ENCODE measurements around the gene TDRKH.
A peak's percentile ranks its signal among the peaks of the same experiment; 100 is the strongest.
"Not testable (repeated sequence)": the region's sequence is repeated elsewhere in the genome, so short reads cannot be mapped to it uniquely, and the experiment has no call there.

TDRKH gene

DNA sequence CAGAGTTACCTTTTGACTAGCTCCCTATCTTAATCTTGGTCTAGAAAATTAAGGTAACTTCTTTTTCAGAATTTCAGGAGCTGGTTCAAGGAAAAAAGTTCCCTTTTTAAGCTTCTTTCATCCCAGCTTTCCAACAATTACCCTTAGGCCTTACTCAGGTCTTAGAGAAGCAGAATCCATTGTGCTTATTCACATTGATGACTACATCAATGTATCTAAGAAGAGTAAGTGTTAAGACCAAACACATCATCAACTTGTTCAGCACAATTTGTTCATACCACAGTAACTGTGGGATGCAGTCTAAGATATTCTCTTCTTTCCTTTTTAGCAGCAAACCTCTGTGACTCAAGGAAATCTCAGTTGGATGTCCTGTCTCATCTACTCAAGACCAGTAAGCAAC, 31.1 kb downstream of the TDRKH start:
- DNase-seq (ENCODE audit: low read depth): peak; percentile 7
- TF ChIP-seq, protein P1, sequence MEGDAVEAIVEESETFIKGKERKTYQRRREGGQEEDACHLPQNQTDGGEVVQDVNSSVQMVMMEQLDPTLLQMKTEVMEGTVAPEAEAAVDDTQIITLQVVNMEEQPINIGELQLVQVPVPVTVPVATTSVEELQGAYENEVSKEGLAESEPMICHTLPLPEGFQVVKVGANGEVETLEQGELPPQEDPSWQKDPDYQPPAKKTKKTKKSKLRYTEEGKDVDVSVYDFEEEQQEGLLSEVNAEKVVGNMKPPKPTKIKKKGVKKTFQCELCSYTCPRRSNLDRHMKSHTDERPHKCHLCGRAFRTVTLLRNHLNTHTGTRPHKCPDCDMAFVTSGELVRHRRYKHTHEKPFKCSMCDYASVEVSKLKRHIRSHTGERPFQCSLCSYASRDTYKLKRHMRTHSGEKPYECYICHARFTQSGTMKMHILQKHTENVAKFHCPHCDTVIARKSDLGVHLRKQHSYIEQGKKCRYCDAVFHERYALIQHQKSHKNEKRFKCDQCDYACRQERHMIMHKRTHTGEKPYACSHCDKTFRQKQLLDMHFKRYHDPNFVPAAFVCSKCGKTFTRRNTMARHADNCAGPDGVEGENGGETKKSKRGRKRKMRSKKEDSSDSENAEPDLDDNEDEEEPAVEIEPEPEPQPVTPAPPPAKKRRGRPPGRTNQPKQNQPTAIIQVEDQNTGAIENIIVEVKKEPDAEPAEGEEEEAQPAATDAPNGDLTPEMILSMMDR (conservative IDR thresholded peaks at IDR 0.05; ENCODE audit: control insufficient read depth, insufficient read depth, low read depth, low read length): no peak
- H3K4me3 ChIP-seq (ENCODE audit: control insufficient read depth, low read depth, low read length): no peak overlapping the region

DNA sequence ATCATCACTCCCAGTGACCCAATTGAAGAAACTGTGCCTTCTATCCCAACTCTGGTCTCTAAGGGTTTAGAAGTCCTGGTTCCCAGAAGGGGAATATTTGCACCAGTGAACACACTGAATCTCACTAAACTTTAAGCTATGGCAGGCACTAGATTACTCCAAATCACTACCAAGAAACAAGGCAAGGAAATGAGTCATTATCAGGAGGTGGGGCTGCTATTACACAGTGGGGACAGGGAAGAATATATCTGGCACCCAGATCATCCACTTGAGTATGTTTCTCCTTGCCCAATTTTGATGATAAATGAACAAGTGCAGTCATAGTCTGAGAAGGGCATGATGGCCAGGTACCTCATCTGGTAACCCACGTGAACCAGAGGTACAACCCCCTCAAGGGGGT, 34.0 kb downstream of the TDRKH start:
- H3K4me3 ChIP-seq (ENCODE audit: control insufficient read depth, low read depth, low read length): no peak overlapping the region
- TF ChIP-seq, protein P1 (conservative IDR thresholded peaks at IDR 0.05; ENCODE audit: control insufficient read depth, insufficient read depth, low read depth, low read length): no peak
- DNase-seq (ENCODE audit: low read depth): peak; percentile 46

DNA sequence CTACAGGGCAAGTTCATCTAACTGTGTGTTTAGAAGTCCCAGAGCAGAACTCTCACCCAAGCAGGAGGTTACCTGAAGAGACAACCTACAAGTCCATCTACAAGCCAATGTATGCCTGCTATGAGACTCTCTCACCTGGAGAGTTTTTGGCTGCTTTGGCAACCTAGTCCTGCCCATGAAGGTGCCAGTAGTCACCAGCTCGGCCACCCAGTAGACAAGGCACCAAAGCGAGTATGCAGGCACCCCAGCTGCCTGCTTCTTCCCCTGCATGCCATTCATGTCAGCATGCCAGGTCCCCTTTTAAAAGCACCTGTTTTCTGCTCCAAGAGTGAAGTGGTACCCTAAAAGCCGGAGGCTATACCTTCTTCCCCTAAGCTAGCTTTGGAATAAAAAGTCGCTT, 48.8 kb downstream of the TDRKH start:
- TF ChIP-seq, protein P1 (conservative IDR thresholded peaks at IDR 0.05; ENCODE audit: control insufficient read depth, insufficient read depth, low read depth, low read length): no peak
- no peak overlapping the region for H3K4me3 ChIP-seq (ENCODE audit: control insufficient read depth, low read depth, low read length)
- no peak for DNase-seq (ENCODE audit: low read depth)

DNA sequence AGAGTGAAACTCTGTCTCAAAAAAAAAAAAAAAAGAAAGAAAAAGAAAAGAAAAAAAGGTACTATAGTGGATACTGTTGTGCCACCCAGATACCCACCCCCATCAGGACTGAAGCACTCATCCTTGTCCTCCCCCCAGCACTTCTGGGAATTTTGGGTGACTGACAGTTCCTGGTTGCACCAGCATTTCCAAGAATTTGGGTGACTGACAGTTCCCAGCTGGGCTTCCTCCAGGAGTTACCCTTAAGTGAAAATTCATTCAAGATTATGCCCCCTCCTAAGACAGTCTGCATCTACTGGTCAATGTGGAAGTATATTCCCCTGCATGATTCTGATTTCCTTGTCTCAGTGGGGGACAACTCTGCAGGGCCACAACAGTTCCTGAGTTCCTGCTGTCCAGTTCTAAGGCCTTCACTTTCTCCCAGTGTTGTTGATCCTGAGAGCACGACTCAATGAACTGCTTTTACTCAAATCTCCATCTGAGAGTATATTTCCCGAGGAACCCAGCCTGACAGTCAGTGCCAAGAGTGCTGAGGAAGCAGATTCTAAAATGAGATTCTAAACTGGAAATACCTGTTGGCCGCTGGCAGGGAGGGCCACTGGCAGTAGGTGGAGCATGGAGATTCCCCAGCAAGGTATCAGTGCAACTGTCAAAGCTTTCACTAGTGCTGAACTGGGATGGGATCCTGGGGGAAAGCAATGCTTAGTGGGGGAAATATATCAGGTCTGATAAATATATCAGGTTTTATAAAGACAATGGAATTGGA, 50.5 kb downstream of the TDRKH start:
- DNase-seq (ENCODE audit: low read depth): no peak
- TF ChIP-seq, protein P1 (conservative IDR thresholded peaks at IDR 0.05; ENCODE audit: control insufficient read depth, insufficient read depth, low read depth, low read length): no peak
- H3K4me3 ChIP-seq (ENCODE audit: control insufficient read depth, low read depth, low read length): no peak overlapping the region

DNA sequence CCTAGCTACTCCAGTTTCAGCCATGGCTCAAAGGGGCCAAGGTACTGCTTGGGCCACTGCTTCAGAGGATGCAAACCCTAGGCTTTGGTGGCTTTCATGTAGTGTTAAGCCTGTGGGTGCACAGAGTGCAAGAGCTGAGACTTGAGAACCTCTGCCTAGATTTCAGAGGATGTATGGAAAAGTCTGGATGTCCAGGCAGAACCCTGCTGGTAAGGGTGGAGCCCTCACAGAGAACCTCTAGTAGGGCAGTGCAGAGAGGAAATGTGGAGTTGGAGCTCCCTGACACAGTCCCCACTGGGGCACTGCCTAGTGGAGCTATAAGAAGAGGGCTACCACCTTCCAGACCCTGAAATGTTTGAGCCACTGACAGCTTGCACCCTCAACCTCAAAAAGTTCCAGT, 52.8 kb downstream of the TDRKH start:
- TF ChIP-seq, protein P1 (conservative IDR thresholded peaks at IDR 0.05; ENCODE audit: control insufficient read depth, insufficient read depth, low read depth, low read length): no peak
- DNase-seq (ENCODE audit: low read depth): no peak
- no peak overlapping the region for H3K4me3 ChIP-seq (ENCODE audit: control insufficient read depth, low read depth, low read length)

DNA sequence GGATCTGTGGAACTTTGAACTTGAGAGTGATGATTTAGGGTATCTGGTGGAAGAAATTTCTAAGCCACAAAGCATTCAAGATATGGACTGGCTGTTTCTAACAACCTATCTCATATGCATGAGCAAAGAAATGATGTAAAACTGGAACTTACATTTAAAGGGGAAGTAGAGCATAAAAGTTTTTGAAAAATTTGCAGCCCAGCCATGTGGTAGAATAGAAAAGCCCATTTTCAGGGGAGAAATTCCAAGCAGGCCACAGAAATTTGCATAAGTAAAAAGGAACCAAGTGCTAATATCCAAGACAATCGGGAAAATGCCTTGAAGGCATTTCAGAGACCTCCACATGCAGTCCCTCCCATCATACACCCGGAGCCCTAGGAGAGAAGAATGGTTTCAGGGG, 53.3 kb downstream of the TDRKH start:
- no peak for DNase-seq (ENCODE audit: low read depth)
- TF ChIP-seq, protein P1 (conservative IDR thresholded peaks at IDR 0.05; ENCODE audit: control insufficient read depth, insufficient read depth, low read depth, low read length): no peak
- no peak overlapping the region for H3K4me3 ChIP-seq (ENCODE audit: control insufficient read depth, low read depth, low read length)

DNA sequence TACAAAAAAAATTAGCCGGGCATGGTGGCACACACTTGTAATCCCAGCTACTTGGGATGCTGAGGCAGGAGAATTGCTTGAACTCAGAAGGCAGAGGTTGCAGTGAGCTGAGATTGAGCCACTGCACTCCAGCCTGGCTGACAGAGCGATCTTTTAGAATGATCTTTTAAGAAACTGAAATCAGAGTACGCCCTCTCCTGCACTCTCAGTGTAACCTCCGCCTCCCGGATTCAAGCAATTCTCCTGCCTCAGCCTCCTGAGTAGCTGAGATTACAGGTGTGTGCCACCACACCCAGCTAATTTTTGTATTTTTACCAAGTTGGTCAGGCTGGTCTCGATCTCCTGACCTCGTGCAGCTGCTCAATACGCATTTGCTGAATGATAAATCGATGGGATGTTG, 56.3 kb downstream of the TDRKH start:
- DNase-seq (ENCODE audit: low read depth); H3K4me3 ChIP-seq (ENCODE audit: control insufficient read depth, low read depth, low read length): not testable (repeated sequence)

Measured in fibroblast of mammary gland (primary cell).